Right lobe of liver (tissue), 4 donors: Measurements from ENCODE around the gene USP12.

Source experiments
- CTCF ChIP-seq, 4 donors: fragments of 200-600 bp in 3 of 4; fragments of 450-650 bp in 1 of 4; IDR thresholded peaks; one replicate each; pipeline versions ENCODE4 v1.5.1 to v1.8.0; 2016 to 2022; ENCODE audit warnings: antibody characterized with exemption in 4 of 4, mild to moderate bottlenecking in 2 of 4
- POLR2A ChIP-seq: fragments of 450-650 bp; IDR thresholded peaks from one replicate; pipeline ENCODE4 v1.6.1; 2017; ENCODE audit warnings: antibody characterized with exemption, mild to moderate bottlenecking
- donor health status: DM: no; HTN: no; CAD: no.
- donor health status: DM: no; HTN: no; CAD: no.
- donor health status: DM: no; HTN: yes; CAD: no.

DNA sequence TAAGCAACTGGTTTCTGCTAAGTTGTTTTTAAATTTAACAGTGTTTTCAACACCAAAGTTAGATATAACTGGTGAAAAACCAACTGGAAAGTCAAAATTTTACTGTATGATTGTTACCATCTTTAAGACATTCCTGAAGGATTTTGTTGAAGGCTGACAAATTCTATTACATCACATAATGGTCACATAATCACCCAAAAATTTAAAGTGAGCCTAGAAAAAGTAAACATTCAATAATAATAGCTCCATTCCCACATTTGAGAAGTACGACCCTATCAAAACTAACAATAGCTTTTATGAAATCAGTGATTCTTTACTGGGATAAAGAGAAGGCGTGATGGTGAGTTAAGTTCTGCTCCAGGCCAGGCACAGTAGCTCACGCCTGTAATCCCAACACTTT, 51.6 kb downstream of the USP12 start:
- TF ChIP-seq CTCF (IDR thresholded peaks at IDR 0.05) (no peak), POLR2A (no peak)
